K562 (cell line): ENCODE measurements around the gene VWF. TPM values are rescaled to one million over a fixed set of nuclear protein-coding genes. Genes with fewer than 3 reads are reported as not detected.

Experiments
- ATAC-seq: fragments of 200-7000 bp; cut with Tn5 transposase; 3 replicates; pipeline ENCODE4 v1.9.1; 2020; ENCODE audit warnings: moderate library complexity
- BruUV-seq: library from RNA; stranded (reverse); fragments of 400-500 nt; replicated peaks from 2 replicates; lab custom pipeline; 2021; lab: Mats Ljungman, UMichigan
- CTCF ChIA-PET: fragments of 300-600 bp; formaldehyde crosslinking; extraction: SDS; loops from one replicate; lab custom pipeline; 2021; ENCODE audit warnings: low intra/inter-chr PET ratio; lab: Yijun Ruan, JAX
- POLR2A ChIA-PET: fragments of 300-600, 350-650 bp; sonication (Branson Sonifier 250); formaldehyde crosslinking; extraction: SDS; loops from one replicate; lab custom pipeline; 2021; ENCODE audit warnings: antibody characterized with exemption, inconsistent platforms; lab: Yijun Ruan, JAX
- DNase-seq, 4 experiments: peaks; one replicate each; pipeline versions ENCODE4 v3.0.0 to v3.0.0-alpha.2; 2011 to 2018; ENCODE audit warnings: low spot score in 3 of 4, mixed read lengths in 3 of 4; ENCODE audit errors: extremely low read depth in 1 of 4
- FAIRE-seq: peaks from 2 replicates; lab custom pipeline; 2011; peaks lifted over from hg19 to GRCh38; lab: Jason Lieb, UNC
- H2AFZ ChIP-seq: 2 replicates; pipeline ENCODE4 v1.6.0; 2011; ENCODE audit warnings: low read depth, low read length, control low read depth, inconsistent platforms
- H3K27ac ChIP-seq: fragments of 200-600 bp; 3 replicates; pipeline ENCODE4 v1.8.0; 2011; ENCODE audit warnings: low read depth, mild to moderate bottlenecking, control low read depth, inconsistent platforms, low read length, moderate library complexity, mixed read lengths; ENCODE audit errors: extremely low read depth
- H3K27me3 ChIP-seq, 2 experiments: fragments of 300-600 bp in 1 of 2; 2 replicates in 1 of 2; 3 replicates in 1 of 2; pipeline versions ENCODE4 v1.6.0 to v1.8.0; 2011; ENCODE audit warnings: inconsistent platforms in 2 of 2, low read length in 2 of 2, mild to moderate bottlenecking in 1 of 2, mixed read lengths in 1 of 2, moderate library complexity in 1 of 2; ENCODE audit not compliant: control insufficient read depth in 2 of 2, insufficient read depth in 2 of 2
- H3K36me3 ChIP-seq: fragments of 300-600 bp; 3 replicates; pipeline ENCODE4 v1.8.0; 2011; ENCODE audit warnings: mild to moderate bottlenecking, low read length, inconsistent platforms; ENCODE audit not compliant: control insufficient read depth, insufficient read depth
- H3K4me1 ChIP-seq, 2 experiments: fragments of 200-600 bp in 1 of 2; replicated peaks in 1 of 2; 2 replicates in 1 of 2; 3 replicates in 1 of 2; pipeline versions ENCODE4 v1.5.1 to v1.8.0; 2011; ENCODE audit warnings: inconsistent platforms in 2 of 2, low read length in 2 of 2, mild to moderate bottlenecking in 1 of 2, mixed read lengths in 1 of 2, moderate library complexity in 1 of 2; ENCODE audit not compliant: control insufficient read depth in 2 of 2, insufficient read depth in 2 of 2
- H3K4me2 ChIP-seq: 2 replicates; pipeline ENCODE4 v1.6.1; 2011; ENCODE audit warnings: low read length, control low read depth, inconsistent platforms, mixed read lengths; ENCODE audit not compliant: insufficient read depth
- H3K4me3 ChIP-seq: fragments of 200-600 bp; sonication (generic), shearing (Covaris generic); 2 replicates; pipeline ENCODE4 v1.5.1; 2016; ENCODE audit warnings: control low read depth, inconsistent platforms
- H3K79me2 ChIP-seq: fragments of 200-600 bp; 3 replicates; pipeline ENCODE4 v1.8.0; 2011; ENCODE audit warnings: low read length, inconsistent platforms; ENCODE audit not compliant: control insufficient read depth, insufficient read depth
- H3K9ac ChIP-seq, 2 experiments: 2 replicates each; pipeline versions ENCODE4 v1.6.0 to v1.6.1; 2011; ENCODE audit warnings: low read depth in 2 of 2, low read length in 2 of 2, control low read depth in 1 of 2, inconsistent platforms in 1 of 2, mild to moderate bottlenecking in 1 of 2, mixed read lengths in 1 of 2; ENCODE audit not compliant: insufficient read depth in 1 of 2
- H3K9me1 ChIP-seq: one replicate; pipeline ENCODE4 v1.6.0; 2011; ENCODE audit warnings: inconsistent platforms, mild to moderate bottlenecking, low read length, moderate library complexity; ENCODE audit not compliant: control insufficient read depth, insufficient read depth
- H3K9me3 ChIP-seq: replicated peaks from 2 replicates; pipeline ENCODE4 v1.5.1; 2011; ENCODE audit warnings: low read depth, low read length, inconsistent platforms; ENCODE audit not compliant: control insufficient read depth, insufficient read depth
- H4K20me1 ChIP-seq: replicated peaks from 2 replicates; pipeline ENCODE4 v1.6.1; 2011; ENCODE audit warnings: low read length, inconsistent platforms, mixed read lengths; ENCODE audit not compliant: control insufficient read depth, insufficient read depth
- ATF7 ChIP-seq: fragments of 450-650 bp; IDR thresholded peaks from 2 replicates; pipeline ENCODE4 v1.7.1; 2014; ENCODE audit warnings: mild to moderate bottlenecking, moderate library complexity
- BCOR ChIP-seq: fragments of 450-650 bp; IDR thresholded peaks from 2 replicates; pipeline ENCODE4 v1.6.1; 2016
- GABPB1 ChIP-seq: sonication (generic); formaldehyde crosslinking; IDR thresholded peaks from 2 replicates; pipeline ENCODE4 v1.8.0; 2022; ENCODE audit warnings: mild to moderate bottlenecking, missing genetic modification reagents
- KDM4B ChIP-seq, 2 experiments: fragments of 450-650 bp in 1 of 2; sonication (generic) in 1 of 2; IDR thresholded peaks; 2 replicates each; pipeline ENCODE4 v1.6.1; 2016 to 2017; ENCODE audit warnings: borderline replicate concordance in 2 of 2, antibody characterized with exemption in 1 of 2, low read depth in 1 of 2, mild to moderate bottlenecking in 1 of 2
- NCOA2 ChIP-seq, 2 experiments: fragments of 450-650 bp; IDR thresholded peaks; 2 replicates each; pipeline ENCODE4 v1.6.1; 2018; ENCODE audit warnings: mild to moderate bottlenecking in 2 of 2, moderate library complexity in 1 of 2; ENCODE audit not compliant: partially characterized antibody in 2 of 2
- PREB ChIP-seq: sonication (generic); formaldehyde crosslinking; IDR thresholded peaks from 2 replicates; pipeline ENCODE4 v1.8.1; 2023; ENCODE audit warnings: mild to moderate bottlenecking, missing genetic modification reagents
- PURB ChIP-seq: sonication (generic); formaldehyde crosslinking; IDR thresholded peaks from 2 replicates; pipeline ENCODE4 v1.9.0; 2021; ENCODE audit warnings: low read depth, mild to moderate bottlenecking, missing genetic modification reagents
- RBM17 ChIP-seq: fragments of 200-400 bp; formaldehyde crosslinking; IDR thresholded peaks from 2 replicates; pipeline ENCODE4 v1.6.1; 2017; ENCODE audit warnings: low read depth, mild to moderate bottlenecking, low read length, borderline replicate concordance
- RCOR1 ChIP-seq, 2 experiments: IDR thresholded peaks; 2 replicates each; pipeline ENCODE4 v1.6.1; 2012; ENCODE audit warnings: low read depth in 2 of 2, low read length in 2 of 2, borderline replicate concordance in 1 of 2, improper control_type of control experiment in 1 of 2
- RFX1 ChIP-seq: fragments of 450-650 bp; IDR thresholded peaks from 2 replicates; pipeline ENCODE4 v1.6.1; 2016; ENCODE audit warnings: mild to moderate bottlenecking, moderate library complexity
- TSC22D4 ChIP-seq: fragments of 450-650 bp; IDR thresholded peaks from 2 replicates; pipeline ENCODE4 v1.6.1; 2016; ENCODE audit warnings: missing genetic modification characterization, missing biosample characterization, control low read depth
- XRCC5 ChIP-seq: fragments of 200-400 bp; formaldehyde crosslinking; IDR thresholded peaks from 2 replicates; pipeline ENCODE4 v1.6.1; 2017; ENCODE audit warnings: low read depth, mild to moderate bottlenecking, low read length
- ZFP91 ChIP-seq: sonication (generic); formaldehyde crosslinking; IDR thresholded peaks from 2 replicates; pipeline ENCODE4 v1.8.0; 2022; ENCODE audit warnings: mild to moderate bottlenecking, missing genetic modification reagents
- ZNF165 ChIP-seq: fragments of 250-450 bp; sonication (Bioruptor Pico); IDR thresholded peaks from 2 replicates; pipeline ENCODE4 v1.4.0; 2020; ENCODE audit warnings: borderline replicate concordance
- ZNF217 ChIP-seq: sonication (generic); formaldehyde crosslinking; IDR thresholded peaks from 2 replicates; pipeline ENCODE4 v1.8.0; 2022; ENCODE audit warnings: mild to moderate bottlenecking, missing genetic modification reagents
- ZNF324 ChIP-seq: fragments of 250-450 bp; sonication (Bioruptor Pico); IDR thresholded peaks from 2 replicates; pipeline ENCODE4 v1.4.0; 2020; ENCODE audit warnings: mild to moderate bottlenecking
- ZNF764 ChIP-seq: fragments of 250-450 bp; sonication (Bioruptor Pico); IDR thresholded peaks from 2 replicates; pipeline ENCODE4 v1.4.0; 2020; ENCODE audit warnings: low read depth, mild to moderate bottlenecking, moderate library complexity
- WGBS: fragments of 100-300 bp; shearing (Covaris generic); methylation state at CpG from one replicate; pipeline ENCODE4 v1.1.6; 2016; ENCODE audit warnings: low coverage, mixed read lengths; ENCODE audit not compliant: insufficient coverage; ENCODE audit errors: missing lambda C conversion rate; 5-methylcytosine and 5-hydroxymethylcytosine counted together
- in situ Hi-C: fragments of 300-500 bp; cut with MboI; formaldehyde crosslinking; loops from 4 replicates; pipeline ENCODE4 v1.15.0; 2018; ENCODE audit warnings: inconsistent platforms, mixed read lengths
- intact Hi-C: fragments of 100-400 bp; cut with micrococcal nuclease; formaldehyde crosslinking; loops from 2 replicates; pipeline ENCODE4 v1.14.2; 2022
- polyA plus RNA-seq, 8 experiments: library from polyadenylated mRNA; depleted of rRNA in 4 of 8; stranded (reverse) in 5 of 8; unstranded in 3 of 8; fragments of >200 nt; fragmentation: Nextera tagmentation in 2 of 8; fragmentation: Illumina TruSeq in 1 of 8; extraction: Ambion mirVana in 2 of 8; extraction: Trizol in 1 of 8; gene quantifications; 2 replicates each; pipeline versions ENCODE4 v1.2.1 to v1.2.3, GENCODE V29; 2011 to 2014; ENCODE audit warnings: inconsistent platforms in 1 of 8, missing spikeins in 1 of 8
- total RNA-seq, 7 experiments: library from RNA; depleted of rRNA in 6 of 7; stranded (reverse); fragments of >200 nt in 6 of 7; fragmentation: Illumina TruSeq in 2 of 7; extraction: Trizol in 2 of 7; gene quantifications; 2 replicates each; pipeline versions ENCODE4 v1.2.1 to v1.2.3, GENCODE V29; 2011 to 2021; ENCODE audit warnings: low replicate concordance in 1 of 7
- TF ChIP-seq, protein P1 (sequence below): fragments of 250-450 bp; sonication (Bioruptor Pico); IDR thresholded peaks from 2 replicates; pipeline ENCODE4 v1.5.0; 2021; ENCODE audit warnings: mild to moderate bottlenecking, borderline replicate concordance

VWF gene
- total and polyA plus RNA-seq, 9 of the 15 experiments (the other 6 are each of a cell fraction or from before 2014, with no cell fraction given): 0.53 TPM; not detected in 8

DNA sequence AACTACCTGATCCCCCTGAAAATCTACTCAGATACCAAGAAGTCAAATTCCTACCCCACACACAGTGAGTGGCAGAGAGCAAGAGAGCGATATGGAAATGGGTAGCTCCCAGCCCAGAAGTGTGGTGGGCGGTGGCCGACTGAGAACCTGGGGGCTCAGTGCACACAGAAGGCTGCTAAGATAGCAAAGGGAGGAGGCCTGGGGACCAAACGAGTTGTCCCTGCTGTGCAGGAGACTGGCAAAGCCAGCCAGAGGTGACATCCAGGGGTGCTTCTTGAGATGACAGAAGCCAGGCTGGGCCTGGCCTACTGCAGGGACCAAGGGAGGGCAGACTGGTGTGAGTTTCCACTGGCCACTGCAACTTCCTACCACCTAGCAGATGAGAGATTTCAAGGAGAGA is 52.9 kb downstream of the VWF start:
- H3K9ac ChIP-seq: no peak overlapping the region
- POLR2A ChIA-PET: no interaction called here
- CTCF ChIA-PET: no interaction called here
- H4K20me1 ChIP-seq: no peaks in the 10 kb centered on the region
- no peak overlapping the region for H3K4me2 ChIP-seq
- H3K9me1 ChIP-seq: no peaks in the 10 kb centered on the region
- TF ChIP-seq TSC22D4 (no peak), BCOR (no peak), PREB (CRISPR knock-in tag) (no peak), XRCC5 (no peak), RBM17 (no peak), ZNF165 (CRISPR knock-in tag) (no peak), ZNF324 (CRISPR knock-in tag) (no peak), PURB (no peak), KDM4B (IDR thresholded peaks at IDR 0.05; ENCODE audit: borderline replicate concordance in 2 of 2, low read depth in 1 of 2) (no peak), ZFP91 (CRISPR knock-in tag) (no peak), ATF7 (no peak), GABPB1 (CRISPR knock-in tag) (no peak), RFX1 (no peak), ZNF217 (CRISPR knock-in tag) (no peak), RCOR1 (IDR thresholded peaks at IDR 0.05; ENCODE audit: borderline replicate concordance in 1 of 2, low read depth in 2 of 2, low read length in 2 of 2) (no peak), ZNF764 (no peak), NCOA2 (IDR thresholded peaks at IDR 0.05; ENCODE audit: partially characterized antibody in 2 of 2) (no peak)
- TF ChIP-seq, protein P1, sequence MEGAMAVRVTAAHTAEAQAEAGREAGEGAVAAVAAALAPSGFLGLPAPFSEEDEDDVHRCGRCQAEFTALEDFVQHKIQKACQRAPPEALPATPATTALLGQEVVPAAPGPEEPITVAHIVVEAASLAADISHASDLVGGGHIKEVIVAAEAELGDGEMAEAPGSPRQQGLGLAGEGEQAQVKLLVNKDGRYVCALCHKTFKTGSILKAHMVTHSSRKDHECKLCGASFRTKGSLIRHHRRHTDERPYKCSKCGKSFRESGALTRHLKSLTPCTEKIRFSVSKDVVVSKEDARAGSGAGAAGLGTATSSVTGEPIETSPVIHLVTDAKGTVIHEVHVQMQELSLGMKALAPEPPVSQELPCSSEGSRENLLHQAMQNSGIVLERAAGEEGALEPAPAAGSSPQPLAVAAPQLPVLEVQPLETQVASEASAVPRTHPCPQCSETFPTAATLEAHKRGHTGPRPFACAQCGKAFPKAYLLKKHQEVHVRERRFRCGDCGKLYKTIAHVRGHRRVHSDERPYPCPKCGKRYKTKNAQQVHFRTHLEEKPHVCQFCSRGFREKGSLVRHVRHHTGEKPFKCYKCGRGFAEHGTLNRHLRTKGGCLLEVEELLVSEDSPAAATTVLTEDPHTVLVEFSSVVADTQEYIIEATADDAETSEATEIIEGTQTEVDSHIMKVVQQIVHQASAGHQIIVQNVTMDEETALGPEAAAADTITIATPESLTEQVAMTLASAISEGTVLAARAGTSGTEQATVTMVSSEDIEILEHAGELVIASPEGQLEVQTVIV: no peak
- TF ChIP-seq, all 486 proteins: peak for 0
- H3K27me3 ChIP-seq: peaks cover 19 to 54% of the 10 kb centered on the region in 2 experiments; a peak in 4 of 5 replicates
- FAIRE-seq (no peak), DNase-seq (no peak), ATAC-seq (no peak)
- H3K4me3 ChIP-seq: no peak overlapping the region
- no peak overlapping the region for H2AFZ ChIP-seq
- peaks cover 0 to 6% of the 10 kb centered on the region in 2 experiments; a peak in 2 of 5 replicates for H3K4me1 ChIP-seq
- H3K9me3 ChIP-seq: no peaks in the 10 kb centered on the region
- no peaks in the 10 kb centered on the region for H3K36me3 ChIP-seq
- intact Hi-C loops (no loop called here), in situ Hi-C loops (loop anchor here (25.0 kb wide), 1 partner anchor 391 kb away; the partner anchor contains the start of genes TAPBPL and VAMP1)
- no peaks in the 10 kb centered on the region for H3K79me2 ChIP-seq
- no TSS peak for BruUV-seq
- 11% methylated on average over 3 of the region's 4 CpGs for WGBS
- no peak overlapping the region for H3K27ac ChIP-seq
